Pulmonary artery endothelial cell (primary cell): ENCODE data around the gene LHX2. TPM values are rescaled to one million over a fixed set of nuclear protein-coding genes. Genes with fewer than 3 reads are reported as not detected.

Experiments used
- DNase-seq: peaks from one replicate; pipeline ENCODE4 v3.0.0-alpha.2; 2011; ENCODE audit warnings: low read depth, low spot score
- total RNA-seq: library from RNA; depleted of rRNA; stranded (reverse); fragments of >200 nt; gene quantifications from 2 replicates; pipeline ENCODE4 v1.2.3, GENCODE V29; 2014

The LHX2 gene
- total RNA-seq, 1 donor from 2014 or later: not detected

- DNase-seq: no peak
Observed at GRCh38 chr9:123998970-123999621, 12.5 kb upstream of the LHX2 start.

GRCh38 chr9:123999661-124000060, 11.9 kb upstream of the LHX2 start:
- no peak for DNase-seq

GRCh38 chr9:124000161-124000783, 11.3 kb upstream of the LHX2 start:
- no peak for DNase-seq

GRCh38 chr9:124000784-124001457, 10.6 kb upstream of the LHX2 start:
- DNase-seq: no peak

- DNase-seq: no peak
Observed at GRCh38 chr9:124001458-124001799, 10.1 kb upstream of the LHX2 start.

GRCh38 chr9:124001866-124002525, 9.6 kb upstream of the LHX2 start:
- no peak for DNase-seq

- DNase-seq: no peak
Observed at GRCh38 chr9:124003636-124004349, 7.8 kb upstream of the LHX2 start.

GRCh38 chr9:124004593-124004992, 7.0 kb upstream of the LHX2 start:
- no peak for DNase-seq

- DNase-seq: no peak
Observed at GRCh38 chr9:124005029-124005771, 6.4 kb upstream of the LHX2 start.

- no peak for DNase-seq
Observed at GRCh38 chr9:124006448-124007361, 4.9 kb upstream of the LHX2 start.

GRCh38 chr9:124007565-124008302, 3.8 kb upstream of the LHX2 start:
- no peak for DNase-seq

- no peak for DNase-seq
Observed at GRCh38 chr9:124008303-124008693, 3.3 kb upstream of the LHX2 start.

- no peak for DNase-seq
Observed at GRCh38 chr9:124008694-124009530, 2.7 kb upstream of the LHX2 start.

- DNase-seq: no peak
Observed at GRCh38 chr9:124009531-124010217, 1.9 kb upstream of the LHX2 start.

- no peak for DNase-seq
Observed at GRCh38 chr9:124010303-124010664, 1.3 kb upstream of the LHX2 start.

- no peak for DNase-seq
Observed at GRCh38 chr9:124010665-124011321, 775 bp upstream of the LHX2 start.
